GM18526 (cell line): ENCODE data around the gene KAT2A.

Experiments
- POLR2A ChIP-seq: IDR thresholded peaks from 3 replicates; pipeline ENCODE4 v1.6.1; 2011; ENCODE audit not compliant: insufficient read length; ENCODE audit errors: extremely low read depth

KAT2A gene

DNA sequence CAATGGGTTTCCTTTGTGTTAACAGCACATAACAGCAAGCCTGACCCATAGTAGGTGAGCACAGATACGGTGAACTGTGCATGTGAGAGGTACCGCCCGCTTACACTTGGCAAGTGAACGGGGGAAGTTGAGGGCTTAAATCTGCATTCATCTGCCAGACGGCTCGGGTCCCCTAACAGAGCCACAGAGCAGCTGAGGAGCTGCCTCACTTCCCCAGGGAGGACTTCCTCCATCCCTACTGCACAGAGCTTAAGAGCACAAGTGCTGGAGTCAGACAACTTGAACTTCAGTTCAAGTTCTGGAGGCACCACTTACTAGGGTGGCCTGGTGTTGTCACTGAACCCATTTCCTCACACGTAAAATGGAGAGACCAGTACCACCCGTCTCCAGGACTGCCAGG is 20.2 kb upstream of the KAT2A start:
- TF ChIP-seq POLR2A: no peak

DNA sequence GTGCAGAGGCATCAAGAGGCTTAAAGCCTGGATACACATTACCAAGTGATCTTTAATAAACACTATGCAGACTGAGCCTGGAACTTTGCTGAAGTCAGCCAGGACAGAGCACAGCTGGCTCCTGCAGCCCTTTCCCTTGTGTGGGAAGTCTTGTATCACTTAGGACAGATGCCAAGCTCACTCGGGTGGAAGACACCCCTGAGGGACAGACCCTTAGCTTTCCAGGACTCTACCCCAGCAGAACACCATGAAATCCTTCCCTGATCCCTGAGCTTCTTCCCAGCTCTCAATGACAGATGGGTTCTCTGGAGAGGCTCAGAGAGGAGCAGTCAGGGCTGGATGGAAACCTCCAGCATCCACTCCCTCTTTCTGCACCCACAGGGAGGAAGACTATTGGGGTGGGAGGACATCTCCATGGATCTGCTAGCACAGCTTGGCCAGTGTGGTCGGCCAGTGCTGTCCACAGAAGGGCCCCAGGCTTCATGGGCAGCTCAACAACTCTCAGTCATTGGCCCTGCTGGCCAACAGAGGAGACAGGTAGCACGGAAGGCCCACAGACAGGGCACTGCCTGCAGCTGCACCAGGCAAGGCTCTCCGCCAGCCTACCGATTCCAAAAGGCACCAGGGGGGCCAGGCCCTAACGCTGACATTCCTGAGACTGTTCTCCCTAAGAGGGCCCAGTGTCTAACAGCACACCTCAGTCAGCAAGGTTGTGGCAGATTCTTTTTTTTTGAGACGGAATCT is 17.8 kb upstream of the KAT2A start:
- no peak for TF ChIP-seq POLR2A

DNA sequence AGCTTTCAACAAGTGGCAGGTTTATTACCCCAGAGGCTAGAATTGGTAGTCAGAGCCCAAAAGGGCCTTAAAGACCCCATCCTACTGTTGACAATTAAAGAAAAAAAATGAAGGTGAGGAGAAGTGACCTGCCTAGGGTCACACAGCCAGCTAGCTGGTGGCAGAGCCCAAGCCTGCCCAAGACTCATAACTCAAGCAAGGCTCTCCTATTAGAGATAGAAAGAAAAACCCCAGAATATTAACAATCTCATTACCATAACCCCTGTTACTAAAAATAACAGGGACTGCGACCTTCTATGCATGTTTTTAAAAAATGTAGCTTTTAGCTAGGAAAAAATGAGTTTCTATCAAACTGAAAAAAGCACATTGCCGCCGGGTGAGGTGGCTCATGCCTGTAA is 15.5 kb upstream of the KAT2A start:
- no peak for TF ChIP-seq POLR2A

DNA sequence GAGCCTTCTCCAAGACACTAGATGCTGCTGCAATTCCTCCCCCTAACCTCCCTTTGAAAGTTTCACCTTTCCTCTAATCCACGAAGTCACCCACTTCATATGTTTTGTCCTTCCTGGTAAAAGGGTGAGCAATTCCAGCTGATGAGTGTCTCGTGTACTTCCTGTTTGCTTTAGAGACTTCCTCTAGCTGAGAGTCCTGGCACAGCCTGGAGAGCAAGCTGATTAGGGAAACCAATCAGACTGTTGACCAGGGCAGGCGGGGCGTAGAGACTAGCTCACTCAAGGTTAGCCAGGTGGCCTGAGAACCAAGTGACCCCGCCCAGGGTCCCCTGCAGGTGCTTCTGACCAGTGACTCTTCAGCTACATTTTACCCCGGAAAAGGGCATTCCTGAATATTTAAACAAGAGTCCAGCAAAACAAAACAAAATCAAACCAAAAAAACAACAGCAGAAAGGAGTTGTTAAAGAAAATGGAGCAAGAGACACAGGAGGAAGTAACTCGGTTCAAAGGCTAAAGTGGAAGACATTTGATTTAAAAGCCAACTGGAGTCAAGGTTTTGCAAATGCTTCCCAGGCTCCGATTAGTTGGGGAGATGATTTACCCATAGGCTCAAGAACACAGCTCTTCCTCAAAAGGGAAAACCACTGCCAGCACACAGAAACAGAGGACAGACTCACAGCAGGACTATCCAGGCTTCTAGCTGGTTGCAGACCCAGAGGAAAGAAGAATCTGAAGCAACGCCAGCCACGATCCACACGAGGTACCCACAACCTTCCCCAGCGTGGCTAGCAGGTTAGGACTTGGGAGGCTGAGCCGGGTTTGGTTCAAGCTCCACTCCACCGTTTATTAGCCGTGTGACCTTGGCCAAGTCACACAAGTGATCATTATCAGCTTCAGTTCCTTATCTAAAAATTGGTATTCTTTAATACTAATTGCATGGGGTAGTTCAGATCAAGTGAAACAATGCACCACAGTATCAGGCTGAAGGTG is 14.8 kb upstream of the KAT2A start:
- TF ChIP-seq POLR2A: no peak

DNA sequence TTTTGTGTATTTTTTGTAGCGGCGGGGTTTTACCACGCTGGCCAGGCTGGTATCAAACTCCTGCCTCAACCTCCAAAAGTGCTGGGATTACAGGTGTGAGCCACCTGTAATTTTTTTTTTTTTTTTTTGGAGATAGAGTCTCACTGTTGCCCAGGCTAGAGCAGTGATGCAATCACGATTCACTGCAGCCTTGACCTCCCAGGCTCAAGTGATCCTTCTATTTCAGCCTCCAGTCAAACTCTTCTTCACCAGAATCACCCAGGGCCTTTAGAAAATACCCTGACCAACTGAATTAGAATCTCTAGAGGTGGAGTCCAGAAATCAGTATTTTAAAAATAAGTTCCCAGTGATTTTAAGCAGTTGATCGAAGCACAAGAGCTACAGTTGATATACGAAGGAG is 14.0 kb upstream of the KAT2A start:
- TF ChIP-seq POLR2A: no peak

DNA sequence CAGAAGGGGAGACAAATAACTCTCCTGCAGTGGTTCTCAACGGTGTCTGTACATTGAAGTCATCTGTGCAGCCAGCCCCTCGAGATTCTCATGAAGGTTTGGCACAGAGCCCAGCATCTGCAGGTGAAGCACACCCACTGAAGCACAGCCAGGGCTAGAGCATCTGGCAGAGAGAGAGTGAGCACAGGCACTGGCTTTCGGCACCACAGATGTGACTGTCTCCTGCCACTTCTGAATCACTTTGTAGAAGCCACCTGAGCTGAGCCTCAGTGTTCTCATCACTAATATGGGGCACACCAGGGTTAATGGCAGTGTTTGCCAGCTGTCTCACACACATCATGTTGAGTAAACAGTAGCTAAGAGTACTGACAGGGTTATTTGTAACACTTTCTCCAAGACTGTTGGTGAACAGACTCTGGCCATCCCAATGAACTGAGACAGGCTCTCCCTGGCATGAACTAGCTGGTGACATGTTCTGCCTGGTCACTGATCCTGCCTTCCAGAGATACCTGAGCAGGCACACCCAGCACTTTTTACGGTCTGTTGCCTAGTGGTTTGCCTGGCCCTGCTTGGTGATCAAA is 12.4 kb upstream of the KAT2A start:
- no peak for TF ChIP-seq POLR2A

DNA sequence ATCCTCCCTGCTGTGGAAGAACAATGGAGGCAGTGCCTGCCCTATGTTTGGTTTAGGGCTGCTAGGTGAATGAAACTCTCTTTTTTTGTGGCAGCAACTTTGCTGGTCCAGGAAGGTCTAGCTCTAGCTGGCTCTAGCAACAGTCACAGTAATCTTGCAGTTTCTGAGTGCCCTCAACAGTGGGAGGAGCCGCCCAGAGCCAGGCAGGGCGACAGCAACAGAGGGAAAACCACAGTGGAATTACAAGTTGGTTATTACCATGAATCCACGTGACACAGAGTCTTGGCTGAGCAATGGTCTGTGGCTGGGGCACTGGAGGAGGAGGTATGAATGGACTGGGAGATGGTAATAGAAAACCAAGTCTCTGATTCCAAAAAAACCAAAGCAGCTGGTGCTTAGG is 11.8 kb upstream of the KAT2A start:
- TF ChIP-seq POLR2A: no peak

DNA sequence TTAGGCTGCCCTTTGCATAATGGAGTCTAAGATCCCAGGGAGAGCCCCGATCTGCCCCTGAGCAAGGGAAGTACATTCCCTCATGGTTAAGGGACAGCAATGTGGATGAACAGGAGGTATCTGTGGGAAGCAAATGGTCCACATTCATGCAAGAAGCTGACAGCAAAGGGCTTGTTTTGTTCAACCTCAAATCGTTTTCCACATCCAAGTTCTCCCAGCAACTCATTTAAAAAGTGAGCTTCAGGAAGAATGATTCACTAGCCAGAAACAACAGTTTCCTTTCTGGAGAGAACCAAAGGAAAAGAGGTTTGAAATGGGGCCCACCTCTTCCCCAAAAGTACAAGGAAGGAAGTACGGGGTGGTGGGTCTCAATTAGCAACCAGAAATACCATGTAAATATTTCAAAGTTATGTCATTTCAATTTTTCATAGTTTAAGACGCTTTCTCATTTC is 10.8 kb upstream of the KAT2A start:
- TF ChIP-seq POLR2A: no peak

DNA sequence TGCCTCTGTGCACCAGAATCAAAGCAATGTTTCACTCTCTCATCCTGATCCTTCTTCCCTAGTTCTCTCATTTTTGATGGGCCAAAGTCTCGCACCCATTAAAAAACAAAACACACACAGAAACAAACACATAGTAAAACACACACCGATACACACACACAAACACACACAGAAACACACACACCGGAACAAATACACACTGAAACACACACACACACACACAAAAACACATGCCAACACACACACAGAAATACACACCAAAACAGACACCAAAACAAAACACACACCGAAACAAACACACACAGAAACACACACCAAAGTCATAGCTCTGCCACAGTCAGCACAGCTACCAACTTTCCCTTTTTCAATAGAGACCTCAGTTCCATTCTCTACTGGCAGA is 10.1 kb upstream of the KAT2A start:
- TF ChIP-seq POLR2A: no peak

DNA sequence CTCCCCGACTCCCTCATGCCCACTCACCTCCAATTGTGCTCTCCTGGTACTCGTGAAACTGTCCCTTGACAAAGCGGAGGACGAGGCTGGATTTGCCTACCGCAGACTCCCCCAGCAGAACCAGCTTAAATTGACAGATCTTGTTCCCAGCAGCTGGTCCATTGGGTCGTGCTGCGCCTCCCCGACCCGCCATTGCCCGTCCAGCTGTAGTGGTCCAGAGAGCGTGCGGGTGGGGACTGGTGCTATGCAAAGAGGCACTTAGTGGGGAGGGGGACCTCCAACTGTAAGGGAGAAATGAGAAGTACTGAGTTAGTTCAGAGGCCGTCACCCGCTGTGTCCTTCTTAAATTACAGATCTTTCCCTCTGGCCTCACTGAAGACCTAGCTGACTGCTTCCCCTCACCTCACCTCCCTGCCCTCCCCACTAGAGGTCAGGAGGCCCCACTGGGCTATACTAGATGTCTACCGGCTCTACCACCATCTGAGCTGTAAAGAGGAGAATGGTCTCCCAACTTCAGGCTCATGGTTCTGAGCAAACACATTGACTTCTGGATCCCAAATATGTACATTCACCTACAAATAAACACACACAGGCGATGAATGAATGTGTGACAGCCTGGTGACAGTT is 9.3 kb upstream of the KAT2A start:
- no peak for TF ChIP-seq POLR2A

DNA sequence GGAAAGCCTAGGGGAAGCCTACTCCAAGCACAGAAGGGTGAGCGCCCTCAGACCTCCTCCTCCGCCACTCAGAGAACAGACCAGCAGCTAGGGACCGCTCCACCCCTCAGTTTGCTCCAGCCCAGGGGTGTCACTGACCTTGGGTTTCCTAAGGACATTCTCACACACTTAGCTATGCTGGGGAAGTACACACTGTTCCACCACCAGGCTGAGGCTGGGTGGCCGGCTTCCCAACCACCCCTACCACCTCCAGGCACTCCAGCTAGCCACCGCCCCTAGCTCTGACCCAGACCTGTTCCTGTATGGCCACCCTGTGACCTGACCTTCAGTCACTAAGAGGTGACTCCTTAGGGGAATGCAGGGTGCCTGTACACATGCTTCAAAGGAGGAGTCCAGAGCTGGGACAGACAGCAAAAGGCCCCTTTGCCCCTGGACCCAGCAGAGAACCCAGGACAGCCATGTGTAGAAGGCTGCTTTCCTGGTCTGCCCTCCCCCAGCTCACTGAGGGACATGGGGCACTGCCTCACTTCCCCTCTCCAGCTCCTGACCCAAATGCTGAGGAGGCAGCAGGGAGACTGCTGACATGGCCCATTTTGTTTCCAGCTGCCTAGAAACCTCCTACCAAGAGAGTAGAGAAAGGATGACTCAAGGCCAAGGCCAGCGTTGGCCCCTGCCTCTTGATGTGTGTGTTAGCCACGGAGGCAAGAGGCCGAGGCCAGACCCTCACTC is 8.1 kb upstream of the KAT2A start:
- TF ChIP-seq POLR2A: no peak

DNA sequence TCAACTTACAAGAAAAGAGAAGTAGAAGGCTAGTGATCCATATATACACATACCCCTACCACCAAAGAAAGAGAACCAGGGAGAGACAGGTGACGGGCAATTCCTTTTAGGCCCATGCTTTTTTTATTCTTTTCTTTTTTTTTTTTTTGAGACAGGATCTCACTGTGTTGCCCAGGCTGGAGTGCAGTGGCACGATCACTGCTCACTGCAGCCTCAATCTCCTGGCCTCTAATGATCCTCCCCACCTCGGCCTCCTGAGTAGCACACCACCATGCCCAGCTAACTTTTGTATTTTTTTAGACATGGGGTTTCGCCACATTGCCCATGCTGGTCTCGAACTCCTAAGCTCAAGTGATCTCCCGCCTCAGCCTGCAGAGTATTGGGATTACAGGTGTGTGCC is 6.2 kb upstream of the KAT2A start:
- TF ChIP-seq POLR2A: no peak

DNA sequence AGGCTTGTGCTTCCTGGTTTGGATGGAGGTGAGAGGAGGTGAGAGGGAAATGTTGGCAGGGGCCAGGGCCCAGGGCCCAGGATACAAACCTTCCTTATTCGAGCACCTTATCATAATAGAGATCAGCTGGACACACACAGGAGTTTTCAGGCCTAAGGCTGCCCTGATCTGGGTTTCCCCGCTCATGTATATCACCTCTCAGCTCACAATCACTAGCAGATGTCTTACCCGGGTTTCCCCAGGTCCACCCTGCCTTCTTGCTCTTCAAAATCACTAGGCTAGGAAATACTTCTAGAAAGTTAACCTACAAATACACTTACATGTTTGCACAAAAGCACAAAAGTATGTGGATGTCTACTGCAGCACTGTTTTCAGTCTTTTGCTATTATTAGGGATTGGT is 5.7 kb upstream of the KAT2A start:
- no peak for TF ChIP-seq POLR2A

DNA sequence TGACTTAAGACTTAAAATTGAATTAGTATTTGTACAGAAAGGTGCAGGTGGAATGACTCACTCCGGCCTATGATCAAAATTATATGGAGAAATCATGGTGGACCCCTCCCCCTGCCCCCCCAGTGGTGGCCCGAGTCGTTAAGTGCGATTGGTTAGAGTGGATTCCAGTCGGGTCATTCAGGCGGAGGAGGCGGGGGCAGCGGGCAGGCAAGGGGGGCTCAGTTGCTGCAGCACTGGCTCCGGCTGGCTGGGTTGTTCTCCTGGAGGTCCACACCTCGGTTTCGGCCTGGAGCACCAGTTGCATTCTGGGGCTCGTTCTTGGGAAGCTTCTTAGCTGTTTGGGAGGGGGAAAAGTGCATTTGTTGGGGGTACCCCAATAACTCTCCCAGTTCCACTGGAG is 4.4 kb upstream of the KAT2A start:
- TF ChIP-seq POLR2A: no peak

DNA sequence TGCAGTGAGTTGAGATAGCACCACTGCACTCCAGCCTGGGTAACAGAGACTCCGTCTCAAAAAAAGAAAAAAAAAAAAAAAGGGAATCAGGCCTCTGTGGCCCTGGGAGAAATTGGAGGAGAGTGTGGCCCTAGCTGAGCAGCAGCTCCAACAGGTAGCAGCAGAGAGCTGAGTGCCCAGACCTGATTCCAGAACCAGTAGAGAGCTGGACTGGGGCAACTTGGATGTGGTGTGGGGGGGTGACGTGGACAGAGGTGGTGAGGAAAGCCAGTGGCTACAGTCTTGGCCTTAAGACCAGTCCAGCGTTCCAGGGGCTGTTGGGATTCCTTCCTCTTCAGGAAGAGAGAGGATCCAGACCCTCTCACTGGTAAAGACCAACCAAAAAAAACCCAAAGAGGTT is 3.1 kb upstream of the KAT2A start:
- TF ChIP-seq POLR2A: no peak
